ENCODE data around the gene ADSS1.

GRCh38 chr14:104751539-104752422 is 27.8 kb downstream of the ADSS1 start:
- TF ChIP-seq EZH2 (IDR thresholded peaks at IDR 0.05) (no peak), POLR2AphosphoS5 (IDR thresholded peaks at IDR 0.05; ENCODE audit: borderline replicate concordance, low read depth, low read length) (no peak)

Data from SK-N-MC (cell line).